GM12801 (cell line): ENCODE measurements around the gene DMBX1.

Experiments used
- TF ChIP-seq, protein P1 (sequence below): IDR thresholded peaks from one replicate; pipeline ENCODE4 v1.5.1; 2011; ENCODE audit warnings: control low read depth; ENCODE audit not compliant: insufficient read length; ENCODE audit errors: extremely low read depth

DMBX1 gene

DNA sequence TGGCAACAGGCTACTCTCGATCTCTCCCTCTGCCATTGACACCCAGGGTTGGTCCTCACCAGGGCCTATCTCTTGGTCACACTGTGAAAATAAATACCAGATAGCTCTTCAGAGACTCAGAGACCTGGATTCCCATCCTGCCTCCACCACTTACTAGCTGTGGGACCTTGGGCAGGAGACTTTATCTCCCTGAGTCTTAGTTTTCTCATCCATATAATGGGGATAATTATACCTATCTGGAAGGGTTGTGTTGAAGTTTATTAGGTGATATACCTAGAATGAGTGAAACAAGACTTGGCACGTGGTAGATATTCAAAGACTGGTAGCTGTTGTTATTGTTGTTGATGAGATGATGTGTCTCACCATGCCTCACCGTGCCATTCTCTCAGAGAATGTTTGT, 7.4 kb downstream of the DMBX1 start:
- TF ChIP-seq, protein P1, sequence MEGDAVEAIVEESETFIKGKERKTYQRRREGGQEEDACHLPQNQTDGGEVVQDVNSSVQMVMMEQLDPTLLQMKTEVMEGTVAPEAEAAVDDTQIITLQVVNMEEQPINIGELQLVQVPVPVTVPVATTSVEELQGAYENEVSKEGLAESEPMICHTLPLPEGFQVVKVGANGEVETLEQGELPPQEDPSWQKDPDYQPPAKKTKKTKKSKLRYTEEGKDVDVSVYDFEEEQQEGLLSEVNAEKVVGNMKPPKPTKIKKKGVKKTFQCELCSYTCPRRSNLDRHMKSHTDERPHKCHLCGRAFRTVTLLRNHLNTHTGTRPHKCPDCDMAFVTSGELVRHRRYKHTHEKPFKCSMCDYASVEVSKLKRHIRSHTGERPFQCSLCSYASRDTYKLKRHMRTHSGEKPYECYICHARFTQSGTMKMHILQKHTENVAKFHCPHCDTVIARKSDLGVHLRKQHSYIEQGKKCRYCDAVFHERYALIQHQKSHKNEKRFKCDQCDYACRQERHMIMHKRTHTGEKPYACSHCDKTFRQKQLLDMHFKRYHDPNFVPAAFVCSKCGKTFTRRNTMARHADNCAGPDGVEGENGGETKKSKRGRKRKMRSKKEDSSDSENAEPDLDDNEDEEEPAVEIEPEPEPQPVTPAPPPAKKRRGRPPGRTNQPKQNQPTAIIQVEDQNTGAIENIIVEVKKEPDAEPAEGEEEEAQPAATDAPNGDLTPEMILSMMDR: no peak

DNA sequence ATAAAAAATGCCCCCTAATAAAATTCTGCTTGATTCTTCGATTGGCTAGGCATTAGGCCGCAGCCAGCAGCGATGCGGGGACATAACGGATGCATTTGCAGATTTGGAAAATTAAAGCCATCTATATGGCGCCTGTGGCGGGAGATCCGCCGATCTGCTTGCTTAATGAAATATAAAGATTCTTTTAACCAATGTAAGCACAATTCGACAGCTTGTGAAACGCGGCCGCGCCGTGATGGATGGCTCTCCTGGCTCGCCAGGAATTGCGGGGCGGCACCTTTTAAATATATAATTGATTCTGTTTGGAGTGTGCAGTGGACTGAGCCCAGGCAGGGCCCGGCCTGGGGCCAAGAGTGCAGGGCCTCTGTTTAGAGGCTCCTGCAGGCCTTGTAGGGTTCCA, 8.0 kb downstream of the DMBX1 start:
- TF ChIP-seq, protein P1: no peak

DNA sequence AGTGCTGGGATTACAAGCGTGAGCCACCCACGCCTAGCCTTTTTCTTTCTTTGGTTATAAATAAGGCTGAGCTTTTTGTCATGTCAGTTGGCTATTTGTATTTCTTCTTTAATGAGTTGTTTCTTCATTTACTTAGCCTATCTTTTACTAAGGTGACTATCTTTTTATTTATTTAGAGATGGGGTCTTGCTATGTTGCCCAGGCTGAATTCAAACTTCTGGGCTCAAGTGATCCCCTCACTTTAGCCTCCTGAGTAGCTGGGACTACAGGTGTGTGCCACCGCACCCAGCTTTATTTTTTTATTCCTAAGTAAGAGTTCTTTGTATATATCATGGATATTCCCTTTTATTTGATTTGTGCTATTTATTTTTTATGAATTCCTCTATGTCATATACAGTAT, 11.9 kb downstream of the DMBX1 start:
- TF ChIP-seq, protein P1: no peak

DNA sequence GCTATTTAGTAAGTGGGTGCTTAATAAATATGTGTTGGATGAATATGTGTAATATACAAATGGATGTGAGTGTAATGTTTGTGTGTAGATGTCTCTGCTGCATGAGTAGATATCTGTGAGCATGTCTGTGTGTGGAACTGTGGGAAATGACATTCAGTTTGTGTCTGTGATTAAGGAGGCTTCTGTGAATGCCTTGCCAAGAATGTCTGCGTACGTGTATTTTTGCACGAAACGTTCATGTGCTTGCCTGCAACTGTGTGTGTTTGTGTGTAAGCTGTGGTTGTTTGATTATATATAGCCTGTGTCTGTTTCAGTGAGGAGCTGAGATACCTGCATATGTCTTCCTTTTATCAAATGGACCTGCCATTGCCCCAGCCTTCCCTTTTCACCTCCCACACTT, 13.8 kb downstream of the DMBX1 start:
- TF ChIP-seq, protein P1: no peak

DNA sequence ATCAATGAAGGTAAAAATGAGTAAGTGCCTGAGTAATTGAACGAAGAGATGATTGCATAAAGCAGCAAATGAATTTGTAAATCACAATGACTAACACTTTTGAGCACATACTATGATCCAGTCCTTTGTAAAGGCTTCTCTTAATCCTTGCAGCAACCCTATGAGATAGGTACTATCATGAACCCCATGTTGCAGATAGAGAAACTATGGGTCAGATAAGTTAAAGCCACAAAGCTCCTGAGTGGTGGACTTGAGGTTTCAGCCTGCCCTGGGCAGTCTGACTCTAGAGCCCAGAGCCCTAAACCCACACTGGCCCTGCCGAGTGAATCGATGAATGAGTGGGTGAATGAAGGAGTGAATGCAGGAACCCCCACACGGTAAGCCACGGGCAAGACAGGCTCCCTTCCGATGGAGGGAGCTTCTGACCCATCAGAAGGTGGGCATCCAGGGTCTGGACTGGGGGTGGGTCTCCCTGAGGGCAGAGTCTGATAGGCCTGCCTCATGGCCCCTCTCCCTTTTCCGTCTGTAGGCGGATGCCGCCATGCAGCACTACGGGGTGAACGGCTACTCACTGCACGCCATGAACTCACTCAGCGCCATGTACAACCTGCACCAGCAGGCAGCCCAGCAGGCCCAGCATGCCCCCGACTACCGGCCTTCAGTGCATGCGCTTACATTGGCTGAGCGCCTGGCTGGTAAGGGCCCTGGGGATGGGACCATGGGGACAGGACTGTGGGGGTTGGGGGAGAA, 17.0 kb downstream of the DMBX1 start:
- TF ChIP-seq, protein P1: no peak

DNA sequence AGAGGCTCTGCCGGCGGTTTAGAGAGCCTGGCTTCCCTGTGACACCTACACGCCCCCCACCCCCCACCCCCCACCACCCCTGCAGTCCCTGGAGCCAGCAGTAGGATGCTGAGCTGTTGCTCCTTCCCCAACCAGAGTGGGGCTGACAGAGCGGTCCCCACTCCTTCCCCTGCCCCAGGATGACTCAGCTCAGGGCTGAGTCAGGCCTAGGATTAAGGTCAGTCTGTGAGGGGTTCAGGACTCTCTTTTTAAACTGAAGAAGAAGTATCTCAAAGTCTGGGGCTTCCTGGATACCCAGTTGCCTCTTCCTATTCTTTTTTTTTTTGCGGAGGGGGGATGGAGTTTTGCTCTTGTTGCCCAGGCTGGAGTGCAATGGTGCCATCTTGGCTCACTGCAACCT, 19.1 kb downstream of the DMBX1 start:
- TF ChIP-seq, protein P1: no peak

DNA sequence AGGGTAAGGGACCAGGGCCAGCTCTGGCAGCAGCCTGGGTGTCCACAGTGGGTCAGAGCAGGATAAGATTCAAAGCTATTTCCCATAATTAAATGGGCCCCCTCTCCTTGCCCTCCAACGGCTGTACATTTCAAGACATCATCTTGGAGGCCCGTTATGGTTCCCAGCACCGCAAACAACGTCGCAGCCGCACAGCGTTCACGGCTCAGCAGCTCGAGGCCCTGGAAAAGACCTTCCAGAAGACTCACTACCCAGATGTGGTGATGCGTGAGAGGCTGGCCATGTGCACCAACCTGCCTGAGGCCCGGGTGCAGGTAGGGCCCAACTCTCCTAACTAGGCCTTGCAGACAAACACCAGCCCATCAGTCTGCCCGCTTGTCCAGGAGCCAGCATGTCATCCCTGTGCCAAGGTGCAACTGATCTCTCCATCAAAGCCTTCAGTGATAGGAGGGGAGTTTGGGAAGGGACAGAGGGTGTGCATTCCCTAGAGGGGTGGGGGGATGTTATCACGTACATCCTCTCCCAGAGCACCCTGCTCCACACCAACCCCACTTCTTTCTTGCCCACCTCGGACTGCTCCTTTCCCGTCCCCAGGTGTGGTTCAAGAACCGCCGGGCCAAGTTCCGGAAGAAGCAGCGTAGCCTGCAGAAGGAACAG, 20.8 kb downstream of the DMBX1 start:
- TF ChIP-seq, protein P1: no peak
